Measurements from ENCODE around the gene FFAR3. TPM values are rescaled to one million over a fixed set of nuclear protein-coding genes. Genes with fewer than 3 reads are reported as not detected.

Gene FFAR3
- total and polyA plus RNA-seq, 2 donors (not counting 3 experiments of a cell fraction or from before 2014, with no cell fraction given): not detected

- no peak for TF ChIP-seq JUN (IDR thresholded peaks at IDR 0.05; ENCODE audit: borderline replicate concordance, insufficient read depth, insufficient read length, low read depth)
- TF ChIP-seq GATA2 (IDR thresholded peaks at IDR 0.05; ENCODE audit: insufficient read depth, insufficient read length, low read depth, low read length): no peak
- TF ChIP-seq MYC (IDR thresholded peaks at IDR 0.05; ENCODE audit: low read depth, low read length): no peak
- TF ChIP-seq POLR2AphosphoS5 (IDR thresholded peaks at IDR 0.05; ENCODE audit: insufficient read depth, low read depth, low read length): no peak
- TF ChIP-seq POLR2A (IDR thresholded peaks at IDR 0.05; ENCODE audit: low read depth, low read length): no peak
- TF ChIP-seq, protein P1, sequence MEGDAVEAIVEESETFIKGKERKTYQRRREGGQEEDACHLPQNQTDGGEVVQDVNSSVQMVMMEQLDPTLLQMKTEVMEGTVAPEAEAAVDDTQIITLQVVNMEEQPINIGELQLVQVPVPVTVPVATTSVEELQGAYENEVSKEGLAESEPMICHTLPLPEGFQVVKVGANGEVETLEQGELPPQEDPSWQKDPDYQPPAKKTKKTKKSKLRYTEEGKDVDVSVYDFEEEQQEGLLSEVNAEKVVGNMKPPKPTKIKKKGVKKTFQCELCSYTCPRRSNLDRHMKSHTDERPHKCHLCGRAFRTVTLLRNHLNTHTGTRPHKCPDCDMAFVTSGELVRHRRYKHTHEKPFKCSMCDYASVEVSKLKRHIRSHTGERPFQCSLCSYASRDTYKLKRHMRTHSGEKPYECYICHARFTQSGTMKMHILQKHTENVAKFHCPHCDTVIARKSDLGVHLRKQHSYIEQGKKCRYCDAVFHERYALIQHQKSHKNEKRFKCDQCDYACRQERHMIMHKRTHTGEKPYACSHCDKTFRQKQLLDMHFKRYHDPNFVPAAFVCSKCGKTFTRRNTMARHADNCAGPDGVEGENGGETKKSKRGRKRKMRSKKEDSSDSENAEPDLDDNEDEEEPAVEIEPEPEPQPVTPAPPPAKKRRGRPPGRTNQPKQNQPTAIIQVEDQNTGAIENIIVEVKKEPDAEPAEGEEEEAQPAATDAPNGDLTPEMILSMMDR (IDR thresholded peaks at IDR 0.05; ENCODE audit: extremely low read depth in 1 of 2, insufficient read depth in 1 of 2, low read depth in 1 of 2, low read length in 2 of 2): no peak
- no peak for TF ChIP-seq MAX (IDR thresholded peaks at IDR 0.05; ENCODE audit: insufficient read depth, insufficient read length)
- TF ChIP-seq FOS (IDR thresholded peaks at IDR 0.05; ENCODE audit: borderline replicate concordance, insufficient read depth, low read length): no peak
- no peak for TF ChIP-seq EZH2 (IDR thresholded peaks at IDR 0.05; ENCODE audit: borderline replicate concordance, low read depth, low read length, severe bottlenecking)
- Histone ChIP-seq H3K4me1 (ENCODE audit: control insufficient read depth, extremely low read depth, insufficient read depth, low read length) (no peaks in the 10 kb centered on the region), H3K4me2 (ENCODE audit: insufficient read depth, low read length) (no peak overlapping the region), H3K27ac (ENCODE audit: insufficient read depth, low read depth, low read length) (no peak overlapping the region), H3K9me3 (replicated peaks; ENCODE audit: control insufficient read depth, insufficient read depth, low read length) (no peaks in the 10 kb centered on the region), H4K20me1 (replicated peaks; ENCODE audit: control insufficient read depth, extremely low read depth, insufficient read depth, low read length) (no peaks in the 10 kb centered on the region), H3K27me3 (ENCODE audit: control insufficient read depth in 2 of 2, insufficient read depth in 2 of 2, low read length in 2 of 2) (no peaks in the 10 kb centered on the region), H3K9me1 (replicated peaks; ENCODE audit: control insufficient read depth, extremely low read depth, insufficient read depth, low read length) (no peaks in the 10 kb centered on the region), H3K4me3 (replicated peaks in 1 of 3; ENCODE audit: insufficient read depth in 1 of 3, low read depth in 1 of 3, low read length in 3 of 3) (no peak overlapping the region), H3K9ac (replicated peaks; ENCODE audit: extremely low read depth, insufficient read depth, low read length) (no peak overlapping the region), H3K79me2 (ENCODE audit: control insufficient read depth, insufficient read depth, low read length) (no peaks in the 10 kb centered on the region), H2AFZ (ENCODE audit: low read depth, low read length) (no peak overlapping the region), H3K36me3 (ENCODE audit: control insufficient read depth in 2 of 2, extremely low read depth in 1 of 2, insufficient read depth in 2 of 2, low read length in 2 of 2) (no peaks in the 10 kb centered on the region)
- no TSS peak for BruUV-seq (replicated peaks)
- intact Hi-C loops (cut with micrococcal nuclease) (no loop called here), dilution Hi-C loops (cut with MboI; ENCODE audit: extremely low pct_ligation_motif_present, low sequenced_read_pairs) (no loop called here)
- FAIRE-seq: no peak
- CTCF ChIA-PET: interaction anchor here (0.8 kb wide), 1 partner anchor 147 kb away, joined by 3 read pairs; no protein-coding TSS in a partner anchor
- POLR2A ChIA-PET: no interaction called here
- no peak for DNase-seq (ENCODE audit: low read depth, low spot score)
Observed at GRCh38 chr19:35347930-35348298, 10.3 kb upstream of the FFAR3 start.

All from endothelial cell of umbilical vein (primary cell).